Activated CD4-positive, alpha-beta T cell treated with anti-CD3 and anti-CD28 coated beads for 36 hours (primary cell): ENCODE results near the gene TGFBR3. TPM values are rescaled to one million over a fixed set of nuclear protein-coding genes. Genes with fewer than 3 reads are reported as not detected.
A peak's percentile ranks its signal among the peaks of the same experiment; 100 is the strongest.

Experiments used
- ATAC-seq: fragments of 200-7000 bp; cut with Tn5 transposase; one replicate; pipeline ENCODE4 v1.10.0; 2021; ENCODE audit warnings: mild to moderate bottlenecking, moderate library complexity
- CTCF ChIA-PET: fragments of 350-600 bp; sonication (Branson Sonifier 250); formaldehyde crosslinking; loops from one replicate; lab custom pipeline; 2021; ENCODE audit warnings: antibody characterized with exemption; lab: Charles Lee
- POLR2A ChIA-PET: fragments of 350-600 bp; sonication (Branson Sonifier 250); formaldehyde crosslinking; loops from one replicate; lab custom pipeline; 2021; ENCODE audit warnings: antibody characterized with exemption, inconsistent platforms; lab: Charles Lee
- DNase-seq: peaks from one replicate; pipeline ENCODE4 v3.0.0-alpha.2; 2020
- H3K27ac Mint-ChIP-seq: one replicate; pipeline ENCODE4 v1.8.0; 2021; ENCODE audit warnings: mixed read lengths
- H3K27me3 Mint-ChIP-seq: one replicate; pipeline ENCODE4 v1.8.0; 2021; ENCODE audit warnings: mixed read lengths
- H3K36me3 Mint-ChIP-seq: one replicate; pipeline ENCODE4 v1.8.0; 2021; ENCODE audit warnings: low read depth, mixed read lengths
- H3K4me1 Mint-ChIP-seq: one replicate; pipeline ENCODE4 v1.8.0; 2021; ENCODE audit warnings: mixed read lengths
- H3K4me3 Mint-ChIP-seq: one replicate; pipeline ENCODE4 v1.8.0; 2021; ENCODE audit warnings: mild to moderate bottlenecking, moderate library complexity, mixed read lengths
- H3K9me3 Mint-ChIP-seq: one replicate; pipeline ENCODE4 v1.8.0; 2021; ENCODE audit warnings: low read depth, mixed read lengths
- intact Hi-C, 2 experiments: fragments of 100-400 bp; cut with DNase I in 1 of 2; cut with micrococcal nuclease in 1 of 2; formaldehyde crosslinking; loops; one replicate each; pipeline versions ENCODE4 v1.14.2 to v1.15.1; 2022 to 2024; cut with DNase I, micrococcal nuclease
- total RNA-seq, 2 experiments: library from RNA; stranded (reverse); gene quantifications; one replicate each; pipeline ENCODE4 v1.2.3, GENCODE V29; 2021

Gene TGFBR3
- total RNA-seq, 2 experiments from 2014 or later = 4.2 to 4.5 TPM

DNA sequence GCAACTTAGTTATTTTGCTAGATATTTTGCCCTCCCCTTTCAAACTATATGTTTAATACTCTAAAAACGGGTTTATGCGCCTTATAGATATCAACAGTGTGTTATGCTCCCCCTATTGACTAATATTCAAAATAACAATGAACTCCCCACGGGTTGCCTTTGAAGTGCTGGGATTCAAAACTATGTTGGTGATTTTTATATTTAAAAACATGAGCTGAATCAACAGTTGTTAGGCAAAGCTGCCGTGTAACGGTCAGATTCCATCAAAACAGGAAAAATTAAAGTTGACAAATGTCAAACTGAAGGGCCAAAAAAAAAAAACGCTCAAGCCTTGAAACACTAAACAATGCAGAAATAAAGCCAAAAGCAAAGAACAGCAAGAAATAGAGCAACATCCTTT, 2.5 kb downstream of the TGFBR3 start:
- no peak overlapping the region for H3K27ac Mint-ChIP-seq

GRCh38 chr1:91881280-91881679, 4.7 kb downstream of the TGFBR3 start:
- Mint-ChIP-seq H3K9me3 (no peaks in the 10 kb centered on the region), H3K27ac (no peak overlapping the region), H3K36me3 (no peaks in the 10 kb centered on the region), H3K4me3 (no peak overlapping the region), H3K4me1 (peaks cover 61% of the 10 kb centered on the region), H3K27me3 (peaks cover 10% of the 10 kb centered on the region)
- ATAC-seq (no peak), DNase-seq (no peak)
- intact Hi-C loops = loop anchor here in 1 of 2 experiments (10.0 kb wide), 1 partner anchor 1084 kb away; the partner anchor contains the start of gene DIPK1A
- ChIA-PET CTCF (interaction anchor here (0.6 kb wide), 1 partner anchor 1032 kb away, joined by 5 read pairs; no protein-coding TSS in a partner anchor), POLR2A (no interaction called here)

More for the DNA sequence above, 2.5 kb downstream of the TGFBR3 start:
- Mint-ChIP-seq H3K27me3 (peaks cover 16% of the 10 kb centered on the region), H3K4me1 (peaks cover 42% of the 10 kb centered on the region), H3K4me3 (peak overlapping the region; percentile 87), H3K9me3 (no peaks in the 10 kb centered on the region), H3K36me3 (no peaks in the 10 kb centered on the region)
- DNase-seq (no peak), ATAC-seq (no peak)
- ChIA-PET POLR2A (no interaction called here), CTCF (interaction anchor here (0.6 to 2.9 kb wide), 11 partner anchors 12 to 604 kb away, joined by 3 to 13 read pairs (median 4); no protein-coding TSS in a partner anchor)
- intact Hi-C loops = loop anchor here in 1 of 2 experiments (1.0 to 10.0 kb wide), 2 partner anchors 152 to 1081 kb away; partner anchors contain the start of gene DIPK1A

DNA sequence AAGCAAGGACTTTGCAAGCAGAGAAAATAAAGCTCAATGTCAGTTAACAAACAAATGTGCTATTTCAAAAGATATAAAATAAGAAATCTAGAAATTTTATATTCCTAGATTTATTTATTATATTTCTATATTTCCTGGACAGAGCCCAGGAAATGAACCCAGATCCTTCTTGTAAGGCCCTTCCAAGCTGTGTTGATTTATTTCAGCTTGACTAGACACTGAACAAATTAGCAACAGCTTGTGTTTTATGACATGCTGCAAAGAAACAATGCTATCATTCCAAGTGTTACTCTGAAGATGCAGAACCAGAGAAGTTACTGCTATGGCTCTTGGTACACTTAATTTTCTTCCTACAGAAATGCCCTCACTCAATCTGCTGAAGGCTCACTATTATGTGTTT, 6.2 kb downstream of the TGFBR3 start:
- ATAC-seq = no peak
- peaks cover 71% of the 10 kb centered on the region for H3K4me1 Mint-ChIP-seq

GRCh38 chr1:91877574-91878208, 8.3 kb downstream of the TGFBR3 start:
- ATAC-seq (peak; percentile 46), DNase-seq (no peak)
- Mint-ChIP-seq H3K4me1 (peaks cover 67% of the 10 kb centered on the region), H3K4me3 (peak overlapping the region; percentile 37), H3K36me3 (no peaks in the 10 kb centered on the region), H3K27ac (peak overlapping the region; percentile 80), H3K27me3 (no peaks in the 10 kb centered on the region), H3K9me3 (no peaks in the 10 kb centered on the region)
- POLR2A ChIA-PET = interaction anchor here (1.6 kb wide), 1 partner anchor 73 kb away, joined by 3 read pairs; no protein-coding TSS in a partner anchor
- CTCF ChIA-PET = interaction anchor here (0.8 to 1.5 kb wide), 3 partner anchors 9 to 321 kb away, joined by 3 to 6 read pairs (median 3); partner anchors contain the start of gene TGFBR3
- intact Hi-C loops = loop anchor here (1.0 to 5.0 kb wide), 11 partner anchors 73 to 855 kb away; partner anchors contain the start of gene ZNF644 (in 1 of the 2)

More for the DNA sequence above, 6.2 kb downstream of the TGFBR3 start:
- no peaks in the 10 kb centered on the region for H3K9me3 Mint-ChIP-seq
- DNase-seq = no peak
- H3K27me3 Mint-ChIP-seq = peaks cover 6% of the 10 kb centered on the region
- H3K27ac Mint-ChIP-seq = no peak overlapping the region
- CTCF ChIA-PET = interaction anchor here (0.8 to 1.1 kb wide), 2 partner anchors 15 to 64 kb away, joined by 3 to 4 read pairs; no protein-coding TSS in a partner anchor
- H3K4me3 Mint-ChIP-seq = no peak overlapping the region
- no peaks in the 10 kb centered on the region for H3K36me3 Mint-ChIP-seq
- POLR2A ChIA-PET = no interaction called here
- intact Hi-C loops = loop anchor here (5.0 to 10.0 kb wide), 3 partner anchors 658 to 1085 kb away; partner anchors contain the start of genes DIPK1A (in 1 of the 2) and ZNF644 (in 1 of the 2)

DNA sequence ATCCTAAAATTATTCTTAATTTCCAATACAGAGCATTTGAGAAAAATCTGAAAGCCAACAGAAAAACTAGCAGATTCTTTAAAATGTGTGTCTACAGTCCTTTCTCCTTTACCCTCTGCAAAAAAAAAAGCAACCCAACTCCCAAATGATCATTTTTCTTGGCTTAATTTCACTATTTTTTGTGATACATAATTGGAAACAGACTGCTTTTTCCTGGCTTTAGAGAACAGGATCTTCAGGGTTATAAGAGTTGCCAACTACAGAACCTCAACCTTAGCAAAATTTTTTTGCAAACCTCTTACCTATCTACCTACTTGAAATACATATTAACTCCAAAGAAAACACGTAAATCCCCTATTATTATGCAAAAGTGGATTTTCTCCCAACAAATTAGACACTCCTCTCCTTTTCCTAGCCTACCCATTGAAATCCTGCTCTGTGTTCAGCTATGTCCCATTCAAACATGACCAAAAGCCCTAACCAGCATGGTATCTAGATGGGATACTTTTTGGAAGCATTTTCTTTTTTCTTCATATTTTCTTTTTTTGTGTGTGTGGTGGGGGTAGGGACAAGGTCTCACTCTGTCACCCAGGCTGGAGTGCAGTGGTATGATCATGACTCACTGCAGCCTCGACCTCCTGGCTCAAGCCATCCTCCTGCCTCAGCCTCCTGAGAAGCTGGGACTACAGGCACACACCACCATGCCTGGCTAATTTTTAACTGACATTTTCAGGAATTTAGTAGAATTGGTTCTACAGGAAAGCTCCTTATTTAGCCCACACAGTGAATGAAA, 9.0 kb downstream of the TGFBR3 start:
- intact Hi-C loops = loop anchor here (1.0 to 5.0 kb wide), 14 partner anchors 8 to 855 kb away; partner anchors contain the start of gene ZNF644 (in 1 of the 2)
- ChIA-PET POLR2A (interaction anchor here (1.6 kb wide), 1 partner anchor 72 kb away, joined by 3 read pairs; no protein-coding TSS in a partner anchor), CTCF (interaction anchor here (0.8 to 1.5 kb wide), 3 partner anchors 9 to 320 kb away, joined by 3 to 6 read pairs (median 3); partner anchors contain the start of gene TGFBR3)
- Mint-ChIP-seq H3K4me3 (peak overlapping the region; percentile 37), H3K4me1 (peaks cover 74% of the 10 kb centered on the region), H3K27ac (peak overlapping the region; percentile 80), H3K36me3 (no peaks in the 10 kb centered on the region), H3K27me3 (no peaks in the 10 kb centered on the region), H3K9me3 (no peaks in the 10 kb centered on the region)
- no peak for ATAC-seq
- DNase-seq = peak; percentile 30

- ChIA-PET POLR2A (no interaction called here), CTCF (no interaction called here)
- Mint-ChIP-seq H3K27ac (peak overlapping the region; percentile 29), H3K4me1 (peaks cover 79% of the 10 kb centered on the region), H3K9me3 (no peaks in the 10 kb centered on the region), H3K4me3 (no peak overlapping the region), H3K36me3 (no peaks in the 10 kb centered on the region), H3K27me3 (no peaks in the 10 kb centered on the region)
- intact Hi-C loops = loop anchor here (1.0 to 5.0 kb wide), 12 partner anchors 9 to 854 kb away; partner anchors contain the start of gene ZNF644 (in 1 of the 2)
- ATAC-seq (peak; percentile 83), DNase-seq (peak; percentile 68)
Measured at GRCh38 chr1:91876040-91876470, 9.9 kb downstream of the TGFBR3 start.

GRCh38 chr1:91874167-91874566, 11.8 kb downstream of the TGFBR3 start:
- no peaks in the 10 kb centered on the region for H3K27me3 Mint-ChIP-seq
- ATAC-seq (no peak), DNase-seq (no peak)
- no peaks in the 10 kb centered on the region for H3K36me3 Mint-ChIP-seq
- H3K9me3 Mint-ChIP-seq = no peaks in the 10 kb centered on the region
- intact Hi-C loops = no loop called here
- no peak overlapping the region for H3K27ac Mint-ChIP-seq
- H3K4me3 Mint-ChIP-seq = no peak overlapping the region
- ChIA-PET CTCF (interaction anchor here (0.6 to 1.0 kb wide), 4 partner anchors 8 to 77 kb away, joined by 3 to 4 read pairs (median 3); partner anchors contain the start of gene TGFBR3), POLR2A (no interaction called here)
- peaks cover 81% of the 10 kb centered on the region for H3K4me1 Mint-ChIP-seq

- CTCF ChIA-PET = interaction anchor here (1.2 to 3.1 kb wide), 3 partner anchors 12 to 15 kb away, joined by 5 to 13 read pairs (median 5); partner anchors contain the start of gene TGFBR3
- Mint-ChIP-seq H3K27me3 (no peaks in the 10 kb centered on the region), H3K27ac (peak overlapping the region; percentile 13)
Measured at GRCh38 chr1:91872559-91873081, 13.3 kb downstream of the TGFBR3 start.

DNA sequence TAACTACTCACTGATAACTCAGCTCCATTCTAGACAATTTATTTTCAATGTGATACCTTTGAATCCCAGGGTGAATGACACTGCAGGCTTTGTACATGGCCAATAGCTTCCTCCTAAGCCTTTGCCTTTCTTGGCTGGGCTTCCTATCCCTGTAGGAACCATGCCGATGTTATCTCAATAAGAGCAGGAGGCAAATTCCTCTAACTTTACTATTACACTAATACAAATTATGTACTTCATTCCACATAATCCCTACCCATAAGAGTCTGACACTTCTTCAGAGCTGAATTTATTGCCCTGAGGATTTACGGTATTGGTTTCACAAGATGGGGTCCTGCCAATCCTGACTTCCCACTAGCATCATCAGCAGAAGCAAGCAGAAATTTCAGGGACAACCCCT, 14.0 kb downstream of the TGFBR3 start:
- no peak overlapping the region for H3K4me3 Mint-ChIP-seq
- no peak overlapping the region for H3K27ac Mint-ChIP-seq

More at GRCh38 chr1:91872559-91873081, 13.3 kb downstream of the TGFBR3 start:
- H3K9me3 Mint-ChIP-seq = no peaks in the 10 kb centered on the region
- peak overlapping the region; percentile 42 for H3K4me3 Mint-ChIP-seq
- ATAC-seq = peak; percentile 36
- H3K4me1 Mint-ChIP-seq = peaks cover 67% of the 10 kb centered on the region
- peak; percentile 64 for DNase-seq
- POLR2A ChIA-PET = no interaction called here
- H3K36me3 Mint-ChIP-seq = no peaks in the 10 kb centered on the region
- intact Hi-C loops = no loop called here

GRCh38 chr1:91870322-91870721, 15.6 kb downstream of the TGFBR3 start:
- CTCF ChIA-PET = interaction anchor here (3.1 kb wide), 1 partner anchor 14 kb away, joined by 13 read pairs; the partner anchor contains the start of gene TGFBR3
- DNase-seq (no peak), ATAC-seq (no peak)
- Mint-ChIP-seq H3K36me3 (peaks cover 1% of the 10 kb centered on the region), H3K4me3 (no peak overlapping the region), H3K27me3 (peaks cover 2% of the 10 kb centered on the region), H3K4me1 (peaks cover 47% of the 10 kb centered on the region), H3K9me3 (no peaks in the 10 kb centered on the region), H3K27ac (no peak overlapping the region)
- POLR2A ChIA-PET = no interaction called here
- intact Hi-C loops = no loop called here

More for the DNA sequence above, 14.0 kb downstream of the TGFBR3 start:
- no peaks in the 10 kb centered on the region for H3K27me3 Mint-ChIP-seq
- POLR2A ChIA-PET = no interaction called here
- no peak for ATAC-seq
- no peak for DNase-seq
- CTCF ChIA-PET = interaction anchor here (0.6 to 3.1 kb wide), 5 partner anchors 12 to 1541 kb away, joined by 3 to 13 read pairs (median 5); partner anchors contain the start of gene TGFBR3
- peaks cover 61% of the 10 kb centered on the region for H3K4me1 Mint-ChIP-seq
- H3K36me3 Mint-ChIP-seq = no peaks in the 10 kb centered on the region
- no peaks in the 10 kb centered on the region for H3K9me3 Mint-ChIP-seq
- intact Hi-C loops = no loop called here
